ENCODE results near the gene FAM136A. TPM values are rescaled to one million over a fixed set of nuclear protein-coding genes. Genes with fewer than 3 reads are reported as not detected.

The FAM136A gene
- total and polyA plus RNA-seq, 2 of the 13 experiments (the other 11 are each of a cell fraction or from before 2014, with no cell fraction given), result 77.8 to 126 TPM

DNA sequence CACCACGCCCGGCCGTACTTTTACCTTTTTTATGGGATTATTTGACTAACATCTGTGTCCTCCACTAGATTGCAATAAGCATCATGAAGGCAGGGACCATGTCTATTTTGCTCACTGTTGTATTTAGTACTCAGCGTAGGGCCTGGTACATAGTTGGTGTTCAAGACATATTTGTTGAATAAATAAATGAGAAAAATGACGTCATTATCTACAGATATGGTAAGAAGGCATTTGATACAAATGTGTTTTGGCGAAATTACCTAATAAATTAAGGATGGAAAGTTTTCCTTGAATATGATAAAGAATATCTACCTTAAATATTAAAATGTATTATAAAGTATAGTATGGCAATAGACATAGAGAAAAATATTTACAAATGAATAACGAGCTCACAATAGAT lies 24.0 kb upstream of the FAM136A start:
- Histone ChIP-seq H3K27me3 (ENCODE audit: control insufficient read depth in 1 of 2, insufficient read depth in 2 of 2, low read length in 2 of 2) (peaks cover 0 to 17% of the 10 kb centered on the region in 2 experiments; a peak in 2 of 5 replicates), H3K79me2 (ENCODE audit: insufficient read depth, low read length) (no peaks in the 10 kb centered on the region), H3K4me2 (ENCODE audit: low read depth, low read length) (no peak overlapping the region), H3K4me1 (ENCODE audit: insufficient read depth, low read length) (peaks cover 20% of the 10 kb centered on the region), H3K4me3 (replicated peaks in 1 of 3; ENCODE audit: insufficient read depth in 1 of 3, low read depth in 2 of 3, low read length in 3 of 3) (no peak overlapping the region), H2AFZ (ENCODE audit: low read length) (no peak overlapping the region), H3K9ac (ENCODE audit: insufficient read depth, low read depth, low read length) (no peak overlapping the region), H3K9me3 (ENCODE audit: low read length) (no peaks in the 10 kb centered on the region), H3K36me3 (replicated peaks in 1 of 2; ENCODE audit: control insufficient read depth in 1 of 2, insufficient read depth in 2 of 2, low read length in 2 of 2) (no peaks in the 10 kb centered on the region), H3K27ac (ENCODE audit: extremely low read length, insufficient read depth, low read length) (no peak overlapping the region), H4K20me1 (ENCODE audit: insufficient read depth, low read length) (no peaks in the 10 kb centered on the region)
- in situ Hi-C loops (cut with HindIII; ENCODE audit: extremely low pct_ligation_motif_present, low pct_unique_long_range_greater_than_20kb), result no loop called here
- CTCF ChIA-PET (ENCODE audit: low intra/inter-chr PET ratio, low total read pairs), result no interaction called here
- ATAC-seq, result no peak
- no TSS peak for BruUV-seq (replicated peaks)
- no peak for TF ChIP-seq CHCHD3 (CRISPR knock-in tag; IDR thresholded peaks at IDR 0.05)
- TF ChIP-seq CREB1 (IDR thresholded peaks at IDR 0.05), result peak; percentile 93
- no peak for TF ChIP-seq CREB1 (CRISPR knock-in tag; IDR thresholded peaks at IDR 0.05)
- TF ChIP-seq SPEN (CRISPR knock-in tag; IDR thresholded peaks at IDR 0.05; ENCODE audit: low read depth), result no peak
- peak; percentile 100 for TF ChIP-seq ATF7 (IDR thresholded peaks at IDR 0.05)
- no peak for TF ChIP-seq ATF7 (CRISPR knock-in tag; IDR thresholded peaks at IDR 0.05)
- no peak for TF ChIP-seq ZNF256 (CRISPR knock-in tag; conservative IDR thresholded peaks at IDR 0.05)
- no peak for TF ChIP-seq SIN3B (IDR thresholded peaks at IDR 0.05; ENCODE audit: low read length)
- TF ChIP-seq ZNF724P (CRISPR knock-in tag; IDR thresholded peaks at IDR 0.05; ENCODE audit: borderline replicate concordance), result no peak
- intact Hi-C loops (cut with micrococcal nuclease; ENCODE audit: unreplicated experiment), result no loop called here
- no peak for FAIRE-seq
- 23% methylated on average over 7 of the region's 7 CpGs for WGBS (ENCODE audit: low lambda C conversion rate)
- no peak for DNase-seq (ENCODE audit: low spot score)
- POLR2A ChIA-PET, result no interaction called here

DNA sequence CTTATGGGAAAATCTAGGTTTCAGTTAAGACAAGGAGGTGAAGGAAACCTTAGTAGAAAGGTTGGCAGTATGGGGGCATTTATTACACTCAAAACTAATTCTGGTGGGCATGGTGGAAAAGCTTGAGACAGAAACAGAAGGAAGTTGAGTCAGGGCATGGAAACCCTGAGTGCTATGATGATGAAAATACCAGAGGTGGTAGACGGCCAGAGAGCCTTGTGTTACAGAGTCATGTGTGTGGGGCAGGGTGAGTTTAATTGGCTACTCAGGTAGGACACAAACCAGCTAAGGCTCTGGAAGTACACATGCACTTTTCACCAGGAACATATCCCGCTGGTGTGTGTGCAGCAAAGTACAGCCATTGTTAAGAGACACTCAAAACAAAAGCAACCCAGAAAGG lies 20.7 kb upstream of the FAM136A start:
- TF ChIP-seq ZNF34 (CRISPR knock-in tag; IDR thresholded peaks at IDR 0.05; ENCODE audit: borderline replicate concordance) (no peak), HDAC2 (CRISPR knock-in tag; IDR thresholded peaks at IDR 0.05) (no peak), PTBP1 (IDR thresholded peaks at IDR 0.05; ENCODE audit: low read depth, low read length, poor library complexity, severe bottlenecking) (no peak), ZBTB25 (CRISPR knock-in tag; IDR thresholded peaks at IDR 0.05) (no peak), TMF1 (CRISPR knock-in tag; IDR thresholded peaks at IDR 0.05; ENCODE audit: low read depth) (no peak)
- ATAC-seq (no peak), DNase-seq (ENCODE audit: low spot score) (no peak), FAIRE-seq (no peak)
- H3K27me3 ChIP-seq (ENCODE audit: control insufficient read depth in 1 of 2, insufficient read depth in 2 of 2, low read length in 2 of 2), result peaks cover 0 to 14% of the 10 kb centered on the region in 2 experiments; a peak in 2 of 5 replicates
- no peaks in the 10 kb centered on the region for H3K9me3 ChIP-seq (ENCODE audit: low read length)
- H3K36me3 ChIP-seq (replicated peaks in 1 of 2; ENCODE audit: control insufficient read depth in 1 of 2, insufficient read depth in 2 of 2, low read length in 2 of 2), result no peaks in the 10 kb centered on the region
- no peak overlapping the region for H2AFZ ChIP-seq (ENCODE audit: low read length)
- no peak overlapping the region for H3K4me3 ChIP-seq (replicated peaks in 1 of 3; ENCODE audit: insufficient read depth in 1 of 3, low read depth in 2 of 3, low read length in 3 of 3)
- H3K27ac ChIP-seq (ENCODE audit: extremely low read length, insufficient read depth, low read length), result no peak overlapping the region
- intact Hi-C loops (cut with micrococcal nuclease; ENCODE audit: unreplicated experiment) (no loop called here), in situ Hi-C loops (cut with HindIII; ENCODE audit: extremely low pct_ligation_motif_present, low pct_unique_long_range_greater_than_20kb) (no loop called here)
- BruUV-seq (replicated peaks), result no TSS peak
- ChIA-PET CTCF (ENCODE audit: low intra/inter-chr PET ratio, low total read pairs) (no interaction called here), POLR2A (no interaction called here)
- H4K20me1 ChIP-seq (ENCODE audit: insufficient read depth, low read length), result no peaks in the 10 kb centered on the region
- no peak overlapping the region for H3K4me2 ChIP-seq (ENCODE audit: low read depth, low read length)
- WGBS (ENCODE audit: low lambda C conversion rate), result 0% methylated on average over 2 of the region's 2 CpGs
- no peaks in the 10 kb centered on the region for H3K4me1 ChIP-seq (ENCODE audit: insufficient read depth, low read length)
- H3K79me2 ChIP-seq (ENCODE audit: insufficient read depth, low read length), result no peaks in the 10 kb centered on the region
- H3K9ac ChIP-seq (ENCODE audit: insufficient read depth, low read depth, low read length), result no peak overlapping the region

Measured in HepG2 (cell line).